NCI-H187 (cell line): Measurements from ENCODE around the gene EIF2S2.

Experiments used
- DNase-seq, 2 experiments: peaks; one replicate each; lab custom pipeline; 2025; lab: John Stamatoyannopoulos, UW

Gene EIF2S2

DNA sequence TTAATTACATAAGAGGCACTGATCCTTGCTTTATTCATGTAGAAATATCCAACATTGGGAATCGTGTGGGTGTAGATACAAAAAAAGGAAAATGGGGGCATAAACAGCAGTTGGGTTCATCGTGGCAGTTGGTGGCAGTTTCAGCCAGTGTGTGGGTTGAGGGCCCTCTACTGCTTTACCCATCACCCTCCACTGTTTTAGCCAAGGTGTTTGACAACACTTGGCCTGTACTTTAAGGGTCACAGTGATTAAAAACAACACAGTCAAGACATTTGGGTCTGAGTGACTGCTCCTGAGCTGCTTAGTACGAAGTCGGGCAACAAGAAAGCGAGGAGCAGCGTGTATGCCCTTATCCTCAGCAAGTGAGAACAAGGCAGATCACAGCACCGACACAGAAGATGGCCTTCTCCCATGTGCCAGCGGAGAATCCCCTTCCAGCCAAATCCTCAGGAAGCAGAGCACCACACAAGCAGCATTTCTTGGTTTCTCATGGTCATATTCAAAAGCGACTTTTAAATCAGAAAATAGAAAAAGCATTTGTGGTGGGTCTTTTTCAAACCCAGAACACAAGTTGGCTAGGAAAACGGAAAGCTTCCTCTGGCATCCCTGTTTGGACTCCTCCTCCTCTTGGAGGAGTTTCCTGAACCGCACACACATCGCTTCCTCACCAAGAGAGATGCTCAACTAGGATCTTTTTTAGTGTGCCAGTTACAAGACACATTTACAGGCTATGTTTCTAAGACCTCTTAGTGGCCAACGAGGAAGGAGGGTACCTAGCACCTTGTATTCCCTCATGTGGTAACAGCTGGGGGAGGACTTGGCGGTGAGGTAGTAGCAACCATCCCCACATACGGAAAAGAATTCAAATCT, 23.5 kb downstream of the EIF2S2 start:
- DNase-seq, result no peak

DNA sequence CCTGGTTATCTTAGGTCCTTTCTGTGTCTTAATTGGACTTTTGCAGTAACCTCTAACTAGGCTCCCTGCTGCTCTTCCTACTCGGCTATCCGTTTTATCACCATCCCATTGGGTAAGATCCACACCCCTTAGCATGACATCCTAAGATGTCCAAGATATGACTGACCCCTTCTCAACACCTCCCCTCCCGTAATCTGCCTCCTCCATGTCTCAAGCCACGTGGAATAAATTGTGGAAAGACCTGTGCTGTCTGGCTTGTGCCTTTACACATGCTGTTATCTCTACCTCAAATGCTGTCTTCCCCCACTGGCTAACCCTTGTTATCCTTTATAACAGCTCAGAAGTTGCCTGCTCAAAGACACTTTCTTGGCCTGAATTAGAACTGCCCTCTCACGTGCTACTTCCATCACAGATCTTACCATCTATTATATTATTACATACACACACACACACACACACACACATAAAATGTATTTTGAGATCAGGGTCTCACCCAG, 26.5 kb downstream of the EIF2S2 start:
- no peak for DNase-seq

DNA sequence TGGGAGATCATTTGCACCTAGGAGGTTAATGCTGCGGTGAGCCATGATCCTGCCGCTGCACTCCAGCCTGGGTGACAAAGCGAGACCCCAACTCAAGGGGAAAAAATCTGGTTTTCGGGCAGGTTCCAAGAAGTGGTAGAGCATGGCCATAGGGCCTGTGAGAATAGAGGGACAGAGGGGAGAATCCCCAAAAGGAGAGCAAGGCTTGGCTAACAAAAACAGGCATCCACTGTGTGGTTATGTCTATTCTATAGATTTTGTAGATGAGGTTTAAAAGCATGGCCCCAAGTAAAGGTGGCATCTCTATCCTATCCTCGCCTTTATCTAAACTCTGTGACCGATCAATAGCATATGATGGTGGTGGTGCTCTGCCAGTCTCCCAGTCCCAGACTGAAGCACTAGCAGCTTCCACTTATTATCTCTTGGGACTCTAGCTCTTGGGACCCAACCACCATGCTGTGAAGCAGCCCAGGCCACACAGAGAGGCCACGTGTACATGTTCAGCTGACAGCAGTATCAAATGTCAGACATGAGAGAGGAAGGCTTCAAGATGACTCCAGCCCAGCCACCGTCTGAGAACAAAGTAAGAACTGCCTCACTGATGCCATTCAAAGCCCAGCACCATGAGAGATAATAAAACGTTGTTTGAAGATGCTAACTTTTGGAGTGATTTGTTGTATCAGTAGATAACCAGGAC, 27.7 kb downstream of the EIF2S2 start:
- DNase-seq, result no peak

DNA sequence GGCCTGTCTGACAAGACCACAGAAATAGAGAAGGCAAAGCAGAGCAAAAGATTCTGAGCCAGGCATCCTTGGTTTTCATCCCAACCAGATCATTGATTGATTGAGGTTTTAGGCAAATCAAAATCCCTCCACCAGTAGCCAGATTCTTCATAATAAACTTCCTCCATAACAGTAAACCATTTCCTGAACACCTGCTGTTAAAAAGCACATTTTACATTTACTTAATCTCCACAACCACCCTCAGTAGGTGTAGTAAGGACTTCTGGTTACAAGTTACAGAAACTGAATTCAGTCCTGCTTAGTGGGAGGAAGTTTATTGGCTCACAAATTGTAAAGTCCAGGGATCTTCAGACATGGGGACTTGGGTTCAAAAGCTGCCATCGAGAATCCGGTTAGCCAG, 28.3 kb downstream of the EIF2S2 start:
- no peak for DNase-seq

GRCh38 chr20:34083137-34083536, 28.9 kb downstream of the EIF2S2 start:
- peak; percentile 30 to 33 for DNase-seq

GRCh38 chr20:34082232-34082887, 29.7 kb downstream of the EIF2S2 start:
- DNase-seq, result no peak

GRCh38 chr20:34079818-34080217, 32.2 kb downstream of the EIF2S2 start:
- DNase-seq, result no peak

DNA sequence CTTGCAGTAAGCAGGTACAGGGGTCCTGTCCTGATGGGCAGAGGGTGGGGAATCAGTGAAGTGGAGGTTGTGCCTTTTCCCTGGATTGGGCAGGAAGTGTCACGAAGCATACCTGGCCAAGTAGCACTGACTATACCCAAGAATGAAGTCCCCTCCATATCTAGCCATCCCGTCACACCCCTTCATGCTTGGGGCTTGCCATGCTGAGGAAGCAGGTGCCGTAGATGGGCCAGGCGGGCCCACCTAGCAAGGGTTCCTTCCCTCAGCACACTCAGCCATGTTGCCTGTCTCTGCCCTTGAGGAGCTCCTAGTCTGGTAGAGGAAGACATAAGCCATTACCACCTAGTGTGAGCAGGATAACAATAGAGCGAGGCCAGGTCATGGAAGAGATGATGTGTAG, 33.5 kb downstream of the EIF2S2 start:
- no peak for DNase-seq

DNA sequence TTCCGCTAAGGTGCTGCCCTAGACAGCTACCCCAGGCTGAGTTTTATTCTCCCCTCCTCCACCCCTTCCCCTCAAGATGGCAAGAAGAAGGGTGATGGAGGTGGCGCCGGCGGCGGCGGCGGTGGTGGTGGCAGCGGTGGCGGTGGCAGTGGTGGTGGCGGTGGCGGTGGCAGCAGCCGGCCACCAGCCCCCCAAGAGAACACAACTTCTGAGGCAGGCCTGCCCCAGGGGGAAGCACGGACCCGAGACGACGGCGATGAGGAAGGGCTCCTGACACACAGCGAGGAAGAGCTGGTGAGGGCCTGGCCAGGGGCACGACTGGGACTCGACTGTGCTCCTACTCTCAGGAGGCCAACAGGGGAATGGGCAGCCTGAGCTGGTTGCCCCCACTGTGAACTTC, 35.1 kb downstream of the EIF2S2 start:
- DNase-seq, result no peak

DNA sequence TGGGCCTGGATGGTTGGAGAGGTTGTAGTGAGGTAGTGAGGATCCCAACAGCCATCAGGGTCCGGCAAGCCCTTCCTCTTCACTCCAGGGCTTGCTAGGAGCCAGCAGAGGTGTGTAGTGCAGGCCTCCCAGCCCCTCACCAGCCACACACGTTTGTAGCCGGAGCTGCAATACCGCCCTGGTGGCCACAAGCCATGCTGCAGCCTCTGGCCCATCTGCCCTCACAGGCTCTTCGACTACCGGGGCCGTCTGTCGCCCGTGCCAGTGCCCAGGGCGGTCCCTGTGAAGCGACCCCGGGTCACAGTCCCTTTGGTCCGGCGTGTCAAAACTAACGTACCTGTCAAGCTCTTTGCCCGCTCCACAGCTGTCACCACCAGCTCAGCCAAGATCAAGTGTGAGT, 36.4 kb downstream of the EIF2S2 start:
- DNase-seq, result no peak

DNA sequence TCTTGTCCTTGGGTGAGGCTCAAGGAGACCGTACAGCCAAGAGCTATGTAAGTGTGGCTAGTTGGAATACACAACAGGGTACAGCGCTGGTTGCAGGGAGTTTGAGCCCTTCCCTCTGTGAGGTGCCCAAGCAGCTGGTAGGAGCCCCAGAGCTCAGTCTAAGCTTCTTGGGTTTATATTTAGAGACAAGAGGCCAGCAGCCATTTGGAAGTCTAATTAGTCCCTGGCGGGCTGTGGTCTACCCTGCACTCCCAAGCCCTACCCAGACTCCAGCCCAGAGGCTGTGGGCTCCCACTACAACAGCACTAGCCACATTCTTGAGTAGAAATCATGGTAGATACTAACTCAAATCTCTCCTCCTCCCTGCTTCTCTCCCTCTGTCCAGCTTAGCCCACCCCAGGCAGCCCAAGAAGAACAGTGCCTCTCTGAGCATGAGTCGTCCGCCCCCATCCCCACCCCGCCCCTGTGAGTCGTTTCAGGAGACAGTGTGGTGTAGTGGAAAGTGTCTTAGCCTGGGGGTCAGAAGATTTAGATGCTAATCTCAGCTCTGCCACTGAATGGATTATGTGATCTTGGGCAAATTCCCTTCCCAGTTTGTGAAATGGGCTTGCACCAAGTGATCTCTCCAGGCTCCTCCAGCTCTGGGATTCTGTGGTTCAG, 37.8 kb downstream of the EIF2S2 start:
- no peak for DNase-seq

DNA sequence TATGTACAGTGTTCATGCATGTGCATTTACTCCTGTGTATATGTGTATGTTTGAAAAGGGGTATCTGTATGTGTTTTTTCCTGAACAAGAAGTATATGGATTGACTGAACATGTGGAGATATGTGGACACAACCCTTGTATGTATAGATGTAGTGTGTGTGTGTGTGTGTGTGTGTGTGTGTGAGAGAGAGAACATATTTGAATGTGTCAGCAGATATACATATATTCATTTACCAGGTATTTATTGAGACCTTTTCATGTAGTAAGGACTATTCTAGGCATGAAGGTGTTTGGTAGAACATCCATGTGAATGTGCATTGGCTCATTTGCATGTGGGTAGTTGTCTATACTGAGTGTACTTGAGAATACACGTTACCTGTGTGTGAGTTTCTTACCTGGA, 39.3 kb downstream of the EIF2S2 start:
- DNase-seq, result no peak

DNA sequence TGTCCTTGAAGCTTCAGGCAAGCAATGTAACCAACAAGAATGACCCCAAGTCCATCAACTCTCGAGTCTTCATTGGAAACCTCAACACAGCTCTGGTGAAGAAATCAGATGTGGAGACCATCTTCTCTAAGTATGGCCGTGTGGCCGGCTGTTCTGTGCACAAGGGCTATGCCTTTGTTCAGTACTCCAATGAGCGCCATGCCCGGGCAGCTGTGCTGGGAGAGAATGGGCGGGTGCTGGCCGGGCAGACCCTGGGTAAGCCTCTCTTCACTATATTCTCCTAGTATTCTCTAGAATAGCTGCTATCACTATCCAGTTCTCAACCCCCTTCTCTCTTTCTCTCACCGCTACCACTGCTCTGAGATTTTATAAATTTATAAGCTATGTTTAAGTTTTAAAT, 40.0 kb downstream of the EIF2S2 start:
- no peak for DNase-seq

GRCh38 chr20:34070859-34071258, 41.2 kb downstream of the EIF2S2 start:
- DNase-seq, result no peak

DNA sequence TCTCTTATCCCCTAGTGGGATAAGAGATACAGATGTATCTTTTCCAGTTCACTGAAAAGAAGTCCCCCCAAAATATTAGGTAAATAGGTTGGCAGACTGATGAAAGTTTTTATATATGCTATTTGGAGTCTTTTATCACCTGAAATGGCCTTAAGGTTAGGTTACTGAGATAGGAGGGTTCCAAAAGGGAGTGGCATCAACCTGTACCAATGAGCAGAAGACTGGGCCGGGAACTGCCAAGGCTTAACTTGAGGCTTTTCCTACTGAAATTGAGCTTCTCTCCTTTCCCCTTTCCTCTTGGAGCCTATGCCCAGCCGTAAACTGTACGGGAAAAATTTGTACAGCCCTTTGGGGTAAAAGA, 42.0 kb downstream of the EIF2S2 start:
- DNase-seq, result no peak

DNA sequence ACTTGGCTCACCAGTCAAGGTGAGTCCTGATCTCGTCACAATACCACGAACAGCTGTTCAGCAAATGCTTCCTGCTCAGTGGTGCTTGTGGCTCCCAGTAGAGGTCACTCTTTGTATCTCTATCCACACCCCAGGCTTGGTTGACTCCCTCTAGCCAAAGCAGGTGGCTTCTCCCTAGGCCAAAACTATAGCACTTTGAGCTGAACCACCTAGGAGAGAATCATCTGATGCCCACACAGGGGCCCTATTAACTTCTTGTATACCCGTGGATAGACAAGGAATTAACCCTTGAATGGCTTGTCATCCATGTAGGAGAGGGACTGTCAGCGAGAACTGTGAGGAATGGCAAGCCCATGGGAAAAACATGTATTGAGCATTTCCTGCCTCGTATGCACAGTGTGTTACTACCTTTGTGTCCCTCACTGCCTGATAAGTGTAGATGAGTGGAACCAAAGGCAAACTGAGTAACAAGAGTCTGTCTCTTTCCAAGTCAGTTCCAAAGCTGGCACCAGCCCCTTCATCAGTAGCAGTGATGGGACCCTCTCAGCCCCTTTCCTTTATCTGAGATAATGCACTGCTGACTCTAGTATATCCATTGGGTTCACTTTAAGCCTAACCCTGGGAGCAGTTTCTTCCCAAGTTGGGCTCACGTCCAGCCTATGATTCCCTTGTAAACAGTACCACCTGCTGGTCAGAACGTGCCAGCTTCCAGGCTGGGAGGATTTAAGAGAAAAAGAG, 42.5 kb downstream of the EIF2S2 start:
- DNase-seq, result peak in 1 of 2 experiments; percentile 13

DNA sequence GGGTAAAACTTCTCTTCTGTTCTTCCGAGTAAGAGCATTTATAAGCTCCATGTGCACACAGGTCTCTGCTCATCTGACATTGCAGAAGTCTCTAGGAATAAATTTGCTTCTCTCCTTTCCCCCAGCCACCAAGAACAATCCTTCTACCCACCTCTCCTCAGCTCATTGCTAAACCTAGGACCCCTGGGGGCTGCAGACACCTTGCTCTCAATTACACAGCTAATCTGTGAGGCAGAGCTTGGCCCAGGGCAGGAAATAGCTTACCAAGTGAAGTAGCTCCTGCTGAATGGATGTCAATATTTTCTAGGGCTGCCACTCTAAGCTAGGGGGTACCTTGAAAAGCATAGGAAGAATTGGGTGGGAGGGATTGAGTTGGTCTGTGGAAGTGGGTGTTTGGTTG, 44.0 kb downstream of the EIF2S2 start:
- DNase-seq, result no peak

DNA sequence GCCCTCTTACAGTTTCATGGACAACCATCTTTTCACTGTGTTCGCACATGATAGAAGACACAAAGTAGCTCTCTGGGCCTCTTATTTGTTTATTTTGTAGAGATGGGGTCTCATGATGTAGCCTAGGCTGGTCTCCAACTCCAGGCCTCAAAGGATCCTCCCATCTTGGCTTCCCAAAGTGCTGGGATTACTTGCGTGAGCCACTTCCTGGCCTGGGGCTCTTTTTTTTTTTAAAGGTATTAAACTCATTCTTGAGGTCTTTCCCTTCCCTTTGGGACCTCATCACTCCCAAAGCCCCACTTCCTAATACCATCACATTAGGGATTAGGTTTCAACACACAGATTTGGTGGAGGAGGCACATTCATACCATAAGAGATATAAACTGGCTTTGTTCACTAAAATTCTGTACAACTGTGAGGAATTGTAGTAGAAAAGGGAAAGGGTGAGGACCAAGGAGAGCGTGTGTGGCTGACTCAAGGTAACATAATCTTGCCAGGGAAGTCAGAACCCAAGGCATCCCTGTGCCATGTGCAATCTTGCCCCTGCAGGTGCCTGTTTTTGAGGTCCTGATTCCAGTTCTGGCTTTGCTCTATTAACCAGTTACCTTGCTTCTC, 45.5 kb downstream of the EIF2S2 start:
- DNase-seq, result no peak

GRCh38 chr20:34065260-34065659, 46.8 kb downstream of the EIF2S2 start:
- DNase-seq, result no peak

GRCh38 chr20:34064286-34064685, 47.8 kb downstream of the EIF2S2 start:
- DNase-seq, result no peak
